ENCODE data around the gene NUDT6. TPM values are rescaled to one million over a fixed set of nuclear protein-coding genes. Genes with fewer than 3 reads are reported as not detected.

The NUDT6 gene
- total RNA-seq, 1 experiment from 2014 or later = 9.0 TPM

DNA sequence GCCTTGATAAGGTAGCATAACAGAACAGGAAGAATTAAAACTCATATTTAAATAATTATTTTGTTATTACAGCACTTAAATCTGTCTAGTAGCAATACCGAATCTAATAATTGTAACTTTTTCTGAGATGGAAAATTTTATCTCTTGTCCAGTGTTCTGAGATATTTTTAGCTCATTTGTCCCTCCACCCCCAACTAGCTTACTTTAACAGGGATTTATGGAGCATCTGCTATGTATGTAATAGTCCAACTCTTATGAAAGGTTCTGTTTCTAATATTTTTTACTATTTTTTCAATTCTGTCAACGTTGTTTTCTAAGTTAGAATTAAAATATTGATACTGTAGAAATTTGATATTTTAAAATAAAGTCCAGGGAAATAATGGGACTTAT is 38.2 kb upstream of the NUDT6 start (continued):
- TF ChIP-seq, protein P1, sequence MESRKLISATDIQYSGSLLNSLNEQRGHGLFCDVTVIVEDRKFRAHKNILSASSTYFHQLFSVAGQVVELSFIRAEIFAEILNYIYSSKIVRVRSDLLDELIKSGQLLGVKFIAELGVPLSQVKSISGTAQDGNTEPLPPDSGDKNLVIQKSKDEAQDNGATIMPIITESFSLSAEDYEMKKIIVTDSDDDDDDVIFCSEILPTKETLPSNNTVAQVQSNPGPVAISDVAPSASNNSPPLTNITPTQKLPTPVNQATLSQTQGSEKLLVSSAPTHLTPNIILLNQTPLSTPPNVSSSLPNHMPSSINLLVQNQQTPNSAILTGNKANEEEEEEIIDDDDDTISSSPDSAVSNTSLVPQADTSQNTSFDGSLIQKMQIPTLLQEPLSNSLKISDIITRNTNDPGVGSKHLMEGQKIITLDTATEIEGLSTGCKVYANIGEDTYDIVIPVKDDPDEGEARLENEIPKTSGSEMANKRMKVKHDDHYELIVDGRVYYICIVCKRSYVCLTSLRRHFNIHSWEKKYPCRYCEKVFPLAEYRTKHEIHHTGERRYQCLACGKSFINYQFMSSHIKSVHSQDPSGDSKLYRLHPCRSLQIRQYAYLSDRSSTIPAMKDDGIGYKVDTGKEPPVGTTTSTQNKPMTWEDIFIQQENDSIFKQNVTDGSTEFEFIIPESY (IDR thresholded peaks at IDR 0.05; ENCODE audit: extremely low read depth, insufficient replicate concordance, low read length) = no peak
- TF ChIP-seq YY1 (IDR thresholded peaks at IDR 0.05; ENCODE audit: extremely low read depth, insufficient replicate concordance, low read depth, low read length) = no peak
- TF ChIP-seq ZNF274 (IDR thresholded peaks at IDR 0.05; ENCODE audit: low read depth, low read length) = no peak
- TF ChIP-seq RAD21 (IDR thresholded peaks at IDR 0.05; ENCODE audit: low read depth) = no peak
- TF ChIP-seq, protein P2, sequence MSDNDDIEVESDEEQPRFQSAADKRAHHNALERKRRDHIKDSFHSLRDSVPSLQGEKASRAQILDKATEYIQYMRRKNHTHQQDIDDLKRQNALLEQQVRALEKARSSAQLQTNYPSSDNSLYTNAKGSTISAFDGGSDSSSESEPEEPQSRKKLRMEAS (IDR thresholded peaks at IDR 0.05) = no peak
- no peak for TF ChIP-seq EZH2 (IDR thresholded peaks at IDR 0.05)
- no peak for TF ChIP-seq JUND (IDR thresholded peaks at IDR 0.05)
- TF ChIP-seq EGR1 (IDR thresholded peaks at IDR 0.05; ENCODE audit: low read depth) = no peak
- no peak for TF ChIP-seq TCF7L2 (IDR thresholded peaks at IDR 0.05; ENCODE audit: borderline replicate concordance, extremely low read depth, insufficient read depth, insufficient read length)
- no peak for TF ChIP-seq POLR2AphosphoS5 (IDR thresholded peaks at IDR 0.05; ENCODE audit: low read depth, low read length)

DNA sequence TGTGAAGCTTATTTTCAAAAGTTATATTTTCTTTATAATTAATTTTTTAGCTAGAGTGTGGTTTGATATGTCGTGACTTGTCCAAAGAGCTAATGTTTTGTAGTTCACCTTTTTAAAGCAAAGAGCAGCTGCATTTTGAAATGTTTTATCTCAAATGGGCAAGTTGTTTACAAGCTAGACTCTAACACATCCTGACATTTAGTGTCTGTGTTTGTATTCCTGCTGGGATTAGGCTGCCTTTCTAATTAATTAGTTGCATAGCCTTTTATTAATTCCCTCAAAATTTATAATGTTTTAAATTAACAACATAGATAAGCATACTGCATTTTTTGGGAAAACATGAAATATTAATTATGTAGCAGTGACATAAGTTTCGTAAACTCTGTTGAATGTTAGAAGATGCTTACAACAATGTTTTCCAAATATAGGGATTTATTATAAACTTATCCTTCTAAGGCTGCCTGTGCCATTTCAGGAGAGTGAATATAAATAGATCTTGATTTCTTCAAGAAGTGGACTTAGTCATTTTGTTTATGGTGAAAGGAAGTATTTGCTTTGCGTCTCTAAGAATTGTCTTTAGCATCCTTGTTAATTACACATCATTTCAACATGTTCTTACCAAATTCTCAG is 37.7 kb upstream of the NUDT6 start:
- TF ChIP-seq EGR1 (IDR thresholded peaks at IDR 0.05; ENCODE audit: low read depth) (no peak), ELF1 (IDR thresholded peaks at IDR 0.05; ENCODE audit: borderline replicate concordance, low read depth) (no peak), CBX3 (IDR thresholded peaks at IDR 0.05; ENCODE audit: low read depth) (no peak), ZNF274 (IDR thresholded peaks at IDR 0.05; ENCODE audit: low read depth, low read length) (no peak), EZH2 (IDR thresholded peaks at IDR 0.05) (no peak), TCF7L2 (IDR thresholded peaks at IDR 0.05; ENCODE audit: borderline replicate concordance, extremely low read depth, insufficient read depth, insufficient read length) (no peak)
- TF ChIP-seq, protein P3, sequence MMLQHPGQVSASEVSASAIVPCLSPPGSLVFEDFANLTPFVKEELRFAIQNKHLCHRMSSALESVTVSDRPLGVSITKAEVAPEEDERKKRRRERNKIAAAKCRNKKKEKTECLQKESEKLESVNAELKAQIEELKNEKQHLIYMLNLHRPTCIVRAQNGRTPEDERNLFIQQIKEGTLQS (IDR thresholded peaks at IDR 0.05) = no peak
- TF ChIP-seq, protein P4, sequence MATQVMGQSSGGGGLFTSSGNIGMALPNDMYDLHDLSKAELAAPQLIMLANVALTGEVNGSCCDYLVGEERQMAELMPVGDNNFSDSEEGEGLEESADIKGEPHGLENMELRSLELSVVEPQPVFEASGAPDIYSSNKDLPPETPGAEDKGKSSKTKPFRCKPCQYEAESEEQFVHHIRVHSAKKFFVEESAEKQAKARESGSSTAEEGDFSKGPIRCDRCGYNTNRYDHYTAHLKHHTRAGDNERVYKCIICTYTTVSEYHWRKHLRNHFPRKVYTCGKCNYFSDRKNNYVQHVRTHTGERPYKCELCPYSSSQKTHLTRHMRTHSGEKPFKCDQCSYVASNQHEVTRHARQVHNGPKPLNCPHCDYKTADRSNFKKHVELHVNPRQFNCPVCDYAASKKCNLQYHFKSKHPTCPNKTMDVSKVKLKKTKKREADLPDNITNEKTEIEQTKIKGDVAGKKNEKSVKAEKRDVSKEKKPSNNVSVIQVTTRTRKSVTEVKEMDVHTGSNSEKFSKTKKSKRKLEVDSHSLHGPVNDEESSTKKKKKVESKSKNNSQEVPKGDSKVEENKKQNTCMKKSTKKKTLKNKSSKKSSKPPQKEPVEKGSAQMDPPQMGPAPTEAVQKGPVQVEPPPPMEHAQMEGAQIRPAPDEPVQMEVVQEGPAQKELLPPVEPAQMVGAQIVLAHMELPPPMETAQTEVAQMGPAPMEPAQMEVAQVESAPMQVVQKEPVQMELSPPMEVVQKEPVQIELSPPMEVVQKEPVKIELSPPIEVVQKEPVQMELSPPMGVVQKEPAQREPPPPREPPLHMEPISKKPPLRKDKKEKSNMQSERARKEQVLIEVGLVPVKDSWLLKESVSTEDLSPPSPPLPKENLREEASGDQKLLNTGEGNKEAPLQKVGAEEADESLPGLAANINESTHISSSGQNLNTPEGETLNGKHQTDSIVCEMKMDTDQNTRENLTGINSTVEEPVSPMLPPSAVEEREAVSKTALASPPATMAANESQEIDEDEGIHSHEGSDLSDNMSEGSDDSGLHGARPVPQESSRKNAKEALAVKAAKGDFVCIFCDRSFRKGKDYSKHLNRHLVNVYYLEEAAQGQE (IDR thresholded peaks at IDR 0.05; ENCODE audit: low read depth) = no peak
- TF ChIP-seq, protein P2 (IDR thresholded peaks at IDR 0.05) = no peak
- TF ChIP-seq, protein P5, sequence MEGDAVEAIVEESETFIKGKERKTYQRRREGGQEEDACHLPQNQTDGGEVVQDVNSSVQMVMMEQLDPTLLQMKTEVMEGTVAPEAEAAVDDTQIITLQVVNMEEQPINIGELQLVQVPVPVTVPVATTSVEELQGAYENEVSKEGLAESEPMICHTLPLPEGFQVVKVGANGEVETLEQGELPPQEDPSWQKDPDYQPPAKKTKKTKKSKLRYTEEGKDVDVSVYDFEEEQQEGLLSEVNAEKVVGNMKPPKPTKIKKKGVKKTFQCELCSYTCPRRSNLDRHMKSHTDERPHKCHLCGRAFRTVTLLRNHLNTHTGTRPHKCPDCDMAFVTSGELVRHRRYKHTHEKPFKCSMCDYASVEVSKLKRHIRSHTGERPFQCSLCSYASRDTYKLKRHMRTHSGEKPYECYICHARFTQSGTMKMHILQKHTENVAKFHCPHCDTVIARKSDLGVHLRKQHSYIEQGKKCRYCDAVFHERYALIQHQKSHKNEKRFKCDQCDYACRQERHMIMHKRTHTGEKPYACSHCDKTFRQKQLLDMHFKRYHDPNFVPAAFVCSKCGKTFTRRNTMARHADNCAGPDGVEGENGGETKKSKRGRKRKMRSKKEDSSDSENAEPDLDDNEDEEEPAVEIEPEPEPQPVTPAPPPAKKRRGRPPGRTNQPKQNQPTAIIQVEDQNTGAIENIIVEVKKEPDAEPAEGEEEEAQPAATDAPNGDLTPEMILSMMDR (IDR thresholded peaks at IDR 0.05 in 2 of 3, conservative IDR thresholded peaks at IDR 0.05 in 1 of 3; ENCODE audit: borderline replicate concordance in 1 of 3, insufficient read depth in 1 of 3, low read depth in 2 of 3, low read length in 2 of 3) = no peak
- DNase-seq (ENCODE audit: low read depth, low spot score) = no peak
- no peak for ATAC-seq
- RAD21 ChIA-PET (ENCODE audit: low non-redundant PET in 1 of 2, low total read pairs in 2 of 2, uncharacterized antibody in 2 of 2, unreplicated experiment in 2 of 2) = no interaction called here
- CTCF ChIA-PET = no interaction called here
- Histone ChIP-seq H3K79me2 (ENCODE audit: insufficient read depth, low read length) (no peaks in the 10 kb centered on the region; the same call in 1 of the 2 replicates), H3K27me3 (ENCODE audit: insufficient read depth, low read length) (no peaks in the 10 kb centered on the region), H3K4me2 (ENCODE audit: low read length) (no peak overlapping the region), H4K20me1 (ENCODE audit: insufficient read depth) (no peaks in the 10 kb centered on the region), H3K4me1 (ENCODE audit: control insufficient read depth in 1 of 2, insufficient read depth in 2 of 2, low read length in 2 of 2) (no peaks in the 10 kb centered on the region), H3K9ac (ENCODE audit: low read length) (no peak overlapping the region), H3K9me3 (ENCODE audit: control insufficient read depth in 1 of 2, insufficient read depth in 1 of 2, low read depth in 1 of 2, low read length in 2 of 2) (no peaks in the 10 kb centered on the region), H3K4me3 (replicated peaks in 1 of 2; ENCODE audit: low read depth in 1 of 2, low read length in 2 of 2) (no peak overlapping the region), H3K9me2 (ENCODE audit: insufficient read depth) (no peaks in the 10 kb centered on the region), H2AFZ (ENCODE audit: low read depth, low read length, poor library complexity, severe bottlenecking) (no peak overlapping the region), H3K27ac (ENCODE audit: low read depth, low read length) (no peak overlapping the region), H3K36me3 (ENCODE audit: control insufficient read depth in 1 of 2, insufficient read depth in 2 of 2, low read length in 2 of 2) (no peaks in the 10 kb centered on the region)
- POLR2A ChIA-PET = no interaction called here
- intact Hi-C loops (cut with micrococcal nuclease) = no loop called here
- no TSS peak for BruUV-seq (replicated peaks)
